RPMI7951 (cell line): ENCODE results near the gene BIRC2. TPM values are rescaled to one million over a fixed set of nuclear protein-coding genes. Genes with fewer than 3 reads are reported as not detected.

Experiments
- DNase-seq: peaks from one replicate; pipeline ENCODE4 v3.0.0-alpha.2; 2012; ENCODE audit warnings: low read depth
- total RNA-seq: library from RNA; depleted of rRNA; stranded (reverse); fragments of >200 nt; shearing (Covaris generic); gene quantifications from 2 replicates; pipeline ENCODE4 v1.2.3, GENCODE V29; 2014

The BIRC2 gene
- total RNA-seq, 1 experiment from 2014 or later = 98.2 TPM

- no peak for DNase-seq
These were observed 54.9 kb downstream of the BIRC2 start for GRCh38 chr11:102401905-102402304.

- DNase-seq = no peak
These were observed 55.5 kb downstream of the BIRC2 start for GRCh38 chr11:102402548-102402947.

- no peak for DNase-seq
These were observed 58.5 kb downstream of the BIRC2 start for GRCh38 chr11:102405501-102405900.

GRCh38 chr11:102406099-102406498 is 59.1 kb downstream of the BIRC2 start:
- no peak for DNase-seq

GRCh38 chr11:102407901-102408300 is 60.9 kb downstream of the BIRC2 start:
- DNase-seq = no peak

- no peak for DNase-seq
These were observed 61.3 kb downstream of the BIRC2 start for GRCh38 chr11:102408339-102408738.

- DNase-seq = peak; percentile 10
These were observed 63.4 kb downstream of the BIRC2 start for GRCh38 chr11:102410382-102410784.

GRCh38 chr11:102411142-102411541 is 64.1 kb downstream of the BIRC2 start:
- DNase-seq = no peak

GRCh38 chr11:102413497-102413896 is 66.5 kb downstream of the BIRC2 start:
- DNase-seq = no peak

- no peak for DNase-seq
These were observed 67.5 kb downstream of the BIRC2 start for GRCh38 chr11:102414559-102414958.

GRCh38 chr11:102415304-102415916 is 68.4 kb downstream of the BIRC2 start:
- no peak for DNase-seq

GRCh38 chr11:102416976-102417375 is 70.0 kb downstream of the BIRC2 start:
- DNase-seq = no peak

GRCh38 chr11:102419181-102419580 is 72.2 kb downstream of the BIRC2 start:
- no peak for DNase-seq

- DNase-seq = no peak
These were observed 73.5 kb downstream of the BIRC2 start for GRCh38 chr11:102420547-102420946.

GRCh38 chr11:102421261-102421660 is 74.2 kb downstream of the BIRC2 start:
- DNase-seq = no peak

GRCh38 chr11:102422817-102423712 is 76.1 kb downstream of the BIRC2 start:
- no peak for DNase-seq

GRCh38 chr11:102423936-102424335 is 76.9 kb downstream of the BIRC2 start:
- DNase-seq = no peak

GRCh38 chr11:102426000-102426399 is 79.0 kb downstream of the BIRC2 start:
- no peak for DNase-seq

- no peak for DNase-seq
These were observed 79.6 kb downstream of the BIRC2 start for GRCh38 chr11:102426570-102426969.

- no peak for DNase-seq
These were observed 80.1 kb downstream of the BIRC2 start for GRCh38 chr11:102427068-102427467.
